Neuronal stem cell (in vitro differentiated cells): Measurements from ENCODE around the gene CLBA1.

Source experiments
- DNase-seq: peaks from one replicate; pipeline ENCODE4 v3.0.0-alpha.2; 2013; ENCODE audit warnings: low spot score
- H2AFZ ChIP-seq: one replicate; pipeline ENCODE4 v1.6.1; 2013; ENCODE audit warnings: mild to moderate bottlenecking, low read length, inconsistent platforms
- H2AK5ac ChIP-seq: 2 replicates; pipeline ENCODE4 v1.6.1; 2013; ENCODE audit warnings: low read depth, mild to moderate bottlenecking, inconsistent platforms, low read length, moderate library complexity, mixed read lengths
- H2BK120ac ChIP-seq: 2 replicates; pipeline ENCODE4 v1.6.1; 2013; ENCODE audit warnings: low read depth, mild to moderate bottlenecking, inconsistent platforms, low read length, moderate library complexity, mixed read lengths
- H2BK12ac ChIP-seq: one replicate; pipeline ENCODE4 v1.6.1; 2013; ENCODE audit warnings: low read length, inconsistent platforms
- H2BK15ac ChIP-seq: 2 replicates; pipeline ENCODE4 v1.6.1; 2013; ENCODE audit warnings: mild to moderate bottlenecking, low read length, inconsistent platforms, mixed read lengths
- H2BK5ac ChIP-seq: one replicate; pipeline ENCODE4 v1.6.1; 2013; ENCODE audit warnings: inconsistent platforms, mild to moderate bottlenecking, low read length, moderate library complexity
- H3K14ac ChIP-seq: one replicate; pipeline ENCODE4 v1.6.1; 2013; ENCODE audit warnings: low read length, inconsistent platforms
- H3K18ac ChIP-seq: 2 replicates; pipeline ENCODE4 v1.6.1; 2013; ENCODE audit warnings: low read length, inconsistent platforms
- H3K23ac ChIP-seq: 2 replicates; pipeline ENCODE4 v1.6.1; 2013; ENCODE audit warnings: low read depth, mild to moderate bottlenecking, mixed read lengths, low read length, inconsistent platforms; ENCODE audit not compliant: poor library complexity
- H3K27ac ChIP-seq: replicated peaks from 3 replicates; pipeline ENCODE4 v1.5.1; 2013; ENCODE audit warnings: low read length, inconsistent platforms
- H3K27me3 ChIP-seq, 3 experiments: 2 replicates each; pipeline ENCODE4 v1.6.1; 2013; ENCODE audit warnings: low read length in 3 of 3, mild to moderate bottlenecking in 2 of 3, inconsistent platforms in 1 of 3, low read depth in 1 of 3, mixed read lengths in 1 of 3, moderate library complexity in 1 of 3; ENCODE audit not compliant: control insufficient read depth in 3 of 3, insufficient read depth in 3 of 3
- H3K36me3 ChIP-seq, 2 donors: replicated peaks in 1 of 2; 2 replicates each; pipeline ENCODE4 v1.6.1; 2013; ENCODE audit warnings: low read length in 2 of 2; ENCODE audit not compliant: control insufficient read depth in 2 of 2, insufficient read depth in 2 of 2
- H3K4ac ChIP-seq: 2 replicates; pipeline ENCODE4 v1.6.1; 2013; ENCODE audit warnings: inconsistent platforms, mild to moderate bottlenecking, low read length, moderate library complexity
- H3K4me1 ChIP-seq, 2 donors: 1 replicate in 1 of 2; 2 replicates in 1 of 2; pipeline ENCODE4 v1.6.1; 2013; ENCODE audit warnings: low read length in 2 of 2, low read depth in 1 of 2; ENCODE audit not compliant: control insufficient read depth in 2 of 2, insufficient read depth in 1 of 2
- H3K4me2 ChIP-seq: one replicate; pipeline ENCODE4 v1.6.1; 2013; ENCODE audit warnings: mild to moderate bottlenecking, low read length, inconsistent platforms; ENCODE audit not compliant: insufficient read depth, poor library complexity, severe bottlenecking
- H3K4me3 ChIP-seq, 2 donors: 2 replicates each; pipeline ENCODE4 v1.5.1; 2013; ENCODE audit warnings: low read length in 2 of 2, mild to moderate bottlenecking in 2 of 2, inconsistent platforms in 1 of 2, moderate library complexity in 1 of 2
- H3K79me1 ChIP-seq: one replicate; pipeline ENCODE4 v1.6.1; 2013; ENCODE audit warnings: low read depth, mild to moderate bottlenecking, inconsistent platforms, low read length, moderate library complexity
- H3K9ac ChIP-seq: one replicate; pipeline ENCODE4 v1.6.1; 2013; ENCODE audit warnings: mild to moderate bottlenecking, low read depth, low read length, inconsistent platforms; ENCODE audit not compliant: poor library complexity
- H3K9me3 ChIP-seq, 2 donors: replicated peaks in 1 of 2; 2 replicates each; pipeline versions ENCODE3 to v1.6.1; 2013; ENCODE audit warnings: low read length in 2 of 2, mild to moderate bottlenecking in 2 of 2, inconsistent platforms in 1 of 2, low read depth in 1 of 2, mixed read lengths in 1 of 2, moderate library complexity in 1 of 2; ENCODE audit not compliant: control insufficient read depth in 2 of 2, insufficient read depth in 1 of 2
- H4K8ac ChIP-seq: one replicate; pipeline ENCODE4 v1.6.1; 2013; ENCODE audit warnings: low read depth, mild to moderate bottlenecking, inconsistent platforms, low read length, moderate library complexity
- H4K91ac ChIP-seq: one replicate; pipeline ENCODE4 v1.6.1; 2013; ENCODE audit warnings: low read length, low read depth, mild to moderate bottlenecking, inconsistent platforms; ENCODE audit not compliant: poor library complexity
- WGBS, 2 donors: extraction: QIAGEN DNeasy Blood & Tissue Kit; methylation state at CpG; one replicate each; pipeline ENCODE4 v1.1.7; 2013; ENCODE audit warnings: missing lambda C conversion rate in 2 of 2, mixed read lengths in 1 of 2; ENCODE audit not compliant: insufficient read length in 2 of 2, insufficient replicate concordance in 1 of 2; ENCODE audit errors: extremely low coverage in 2 of 2; 5-methylcytosine and 5-hydroxymethylcytosine counted together

CLBA1 gene

GRCh38 chr14:104969741-104970230 lies 15.8 kb upstream of the CLBA1 start:
- Histone ChIP-seq H3K9me3 (peaks cover 0 to 2% of the 10 kb centered on the region in 2 donors), H3K23ac (peak overlapping the region; percentile 65), H3K4me3 (no peak overlapping the region), H3K4ac (no peak overlapping the region), H3K27me3 (peaks cover 0 to 88% (median 9%) of the 10 kb centered on the region in 3 experiments), H2BK12ac (peak overlapping the region; percentile 66), H3K9ac (no peak overlapping the region), H3K4me2 (no peak overlapping the region), H3K4me1 (peaks cover 22 to 40% of the 10 kb centered on the region in 2 donors), H3K14ac (peak overlapping the region; percentile 56), H3K27ac (no peak overlapping the region), H3K18ac (peak overlapping the region; percentile 78), H2BK15ac (peak overlapping the region; percentile 95), H2AFZ (no peak overlapping the region), H4K91ac (no peak overlapping the region), H3K79me1 (no peaks in the 10 kb centered on the region), H3K36me3 (no peaks in the 10 kb centered on the region), H2BK120ac (peak overlapping the region; percentile 2), H2BK5ac (peak overlapping the region; percentile 55), H2AK5ac (peak overlapping the region; percentile 83), H4K8ac (peak overlapping the region; percentile 5)
- no CpG with 5 or more reads among the region's 10 CpGs for WGBS, 2 donors
- no peak for DNase-seq

GRCh38 chr14:104970231-104971068 lies 15.1 kb upstream of the CLBA1 start:
- Histone ChIP-seq H3K27me3 (peaks cover 0 to 92% (median 9%) of the 10 kb centered on the region in 3 experiments), H3K9me3 (peaks cover 0 to 2% of the 10 kb centered on the region in 2 donors), H4K8ac (peak overlapping the region; percentile 72), H2BK15ac (peak overlapping the region; percentile 95), H3K36me3 (no peaks in the 10 kb centered on the region), H2AK5ac (peak overlapping the region; percentile 89), H3K4me1 (peaks cover 22 to 41% of the 10 kb centered on the region in 2 donors), H3K79me1 (no peaks in the 10 kb centered on the region), H3K4me2 (no peak overlapping the region), H3K18ac (peak overlapping the region; percentile 78), H2BK12ac (peak overlapping the region; percentile 75), H4K91ac (no peak overlapping the region), H3K4me3 (no peak overlapping the region), H2BK120ac (peak overlapping the region; percentile 2), H3K23ac (peak overlapping the region; percentile 65), H3K27ac (no peak overlapping the region), H3K4ac (no peak overlapping the region), H3K14ac (no peak overlapping the region), H2BK5ac (peak overlapping the region; percentile 55), H3K9ac (peak overlapping the region; percentile 50), H2AFZ (peak overlapping the region; percentile 29)
- no CpG with 5 or more reads among the region's 19 CpGs for WGBS, 2 donors
- no peak for DNase-seq

- Histone ChIP-seq H2BK15ac (peak overlapping the region; percentile 90), H2AK5ac (peak overlapping the region; percentile 94), H3K14ac (no peak overlapping the region), H3K9me3 (peaks cover 0 to 2% of the 10 kb centered on the region in 2 donors), H3K36me3 (no peaks in the 10 kb centered on the region), H2BK120ac (no peak overlapping the region), H3K79me1 (no peaks in the 10 kb centered on the region), H3K18ac (peak overlapping the region; percentile 71), H3K4me2 (no peak overlapping the region), H3K4ac (no peak overlapping the region), H3K4me1 (peaks cover 28 to 47% of the 10 kb centered on the region in 2 donors), H3K23ac (peak overlapping the region; percentile 77), H2AFZ (no peak overlapping the region), H3K4me3 (peak overlapping the region in 1 of 2 donors; percentile 46), H2BK12ac (peak overlapping the region; percentile 73), H3K27me3 (peaks cover 0 to 90% (median 9%) of the 10 kb centered on the region in 3 experiments), H3K27ac (no peak overlapping the region), H4K8ac (no peak overlapping the region), H4K91ac (no peak overlapping the region), H2BK5ac (no peak overlapping the region), H3K9ac (no peak overlapping the region)
- DNase-seq: no peak
- no CpG with 5 or more reads among the region's 12 CpGs for WGBS, 2 donors
Observed at GRCh38 chr14:104971447-104972240, 13.9 kb upstream of the CLBA1 start.
